ENCODE results near the gene UPK3A. TPM values are rescaled to one million over a fixed set of nuclear protein-coding genes. Genes with fewer than 3 reads are reported as not detected.

The UPK3A gene
- total RNA-seq, 2 donors from 2014 or later = not detected

- TF ChIP-seq CTCF (conservative IDR thresholded peaks at IDR 0.05) = peak; percentile 68
- no peaks in the 10 kb centered on the region for H3K27me3 Mint-ChIP-seq (ENCODE audit: insufficient read depth)
- H3K27me3 ChIP-seq (ENCODE audit: control insufficient read depth, insufficient read depth, low read length, poor library complexity, severe bottlenecking) = no peaks in the 10 kb centered on the region
- peaks cover 80% of the 10 kb centered on the region for H3K36me3 ChIP-seq (ENCODE audit: control insufficient read depth, insufficient read depth, low read length)
- H3K27ac Mint-ChIP-seq = peak overlapping the region; percentile 40
- no peaks in the 10 kb centered on the region for H3K4me1 ChIP-seq (ENCODE audit: control insufficient read depth, insufficient read depth, low read length)
- H3K27ac ChIP-seq (ENCODE audit: low read depth, low read length) = no peak overlapping the region
- H3K4me3 Mint-ChIP-seq = no peak overlapping the region
- no peaks in the 10 kb centered on the region for H3K9me3 ChIP-seq (ENCODE audit: control insufficient read depth, low read length)
- H3K36me3 Mint-ChIP-seq (ENCODE audit: low read depth) = peaks cover 81% of the 10 kb centered on the region
- peak; percentile 87 for DNase-seq
- 71 to 76% methylated on average over 26 of the region's 26 CpGs for WGBS, 2 experiments (ENCODE audit: insufficient coverage in 1 of 2, insufficient read length in 1 of 2)
- H3K4me3 ChIP-seq (ENCODE audit: low read length) = no peak overlapping the region
- no peak overlapping the region for H3K9ac ChIP-seq (ENCODE audit: extremely low read depth, low read length, poor library complexity, severe bottlenecking)
- peaks cover 2% of the 10 kb centered on the region for H3K4me1 Mint-ChIP-seq
- no peaks in the 10 kb centered on the region for H3K9me3 Mint-ChIP-seq
These were observed 50.5 kb downstream of the UPK3A start for GRCh38 chr22:45335021-45335818.

- Histone ChIP-seq H3K4me1 (ENCODE audit: control insufficient read depth, insufficient read depth, low read length) (no peaks in the 10 kb centered on the region), H3K9me3 (ENCODE audit: control insufficient read depth, low read length) (no peaks in the 10 kb centered on the region), H3K4me3 (ENCODE audit: low read length) (no peak overlapping the region), H3K27ac (ENCODE audit: low read depth, low read length) (no peak overlapping the region), H3K36me3 (ENCODE audit: control insufficient read depth, insufficient read depth, low read length) (peaks cover 80% of the 10 kb centered on the region), H3K27me3 (ENCODE audit: control insufficient read depth, insufficient read depth, low read length, poor library complexity, severe bottlenecking) (no peaks in the 10 kb centered on the region), H3K9ac (ENCODE audit: extremely low read depth, low read length, poor library complexity, severe bottlenecking) (no peak overlapping the region)
- no peaks in the 10 kb centered on the region for H3K27me3 Mint-ChIP-seq (ENCODE audit: insufficient read depth)
- H3K36me3 Mint-ChIP-seq (ENCODE audit: low read depth) = peaks cover 78% of the 10 kb centered on the region
- no peak overlapping the region for H3K27ac Mint-ChIP-seq
- TF ChIP-seq CTCF (conservative IDR thresholded peaks at IDR 0.05) = no peak
- H3K9me3 Mint-ChIP-seq = no peaks in the 10 kb centered on the region
- 92 to 93% methylated on average over 23 to 29 of the region's 29 CpGs for WGBS, 2 experiments (ENCODE audit: insufficient coverage in 1 of 2, insufficient read length in 1 of 2)
- H3K4me3 Mint-ChIP-seq = no peak overlapping the region
- no peak for DNase-seq
- H3K4me1 Mint-ChIP-seq = peaks cover 2% of the 10 kb centered on the region
These were observed 51.2 kb downstream of the UPK3A start for GRCh38 chr22:45335854-45336522.

GRCh38 chr22:45336971-45337431 lies 52.3 kb downstream of the UPK3A start:
- Mint-ChIP-seq H3K27ac (no peak overlapping the region), H3K4me1 (peaks cover 2% of the 10 kb centered on the region), H3K9me3 (no peaks in the 10 kb centered on the region), H3K27me3 (ENCODE audit: insufficient read depth) (no peaks in the 10 kb centered on the region), H3K36me3 (ENCODE audit: low read depth) (peaks cover 75% of the 10 kb centered on the region), H3K4me3 (no peak overlapping the region)
- Histone ChIP-seq H3K4me3 (ENCODE audit: low read length) (no peak overlapping the region), H3K27me3 (ENCODE audit: control insufficient read depth, insufficient read depth, low read length, poor library complexity, severe bottlenecking) (no peaks in the 10 kb centered on the region), H3K9me3 (ENCODE audit: control insufficient read depth, low read length) (no peaks in the 10 kb centered on the region), H3K9ac (ENCODE audit: extremely low read depth, low read length, poor library complexity, severe bottlenecking) (no peak overlapping the region), H3K27ac (ENCODE audit: low read depth, low read length) (peak overlapping the region; percentile 64), H3K4me1 (ENCODE audit: control insufficient read depth, insufficient read depth, low read length) (no peaks in the 10 kb centered on the region), H3K36me3 (ENCODE audit: control insufficient read depth, insufficient read depth, low read length) (peaks cover 85% of the 10 kb centered on the region)
- no peak for DNase-seq
- WGBS, 2 experiments (ENCODE audit: insufficient coverage in 1 of 2, insufficient read length in 1 of 2) = 94 to 100% methylated on average over 4 to 18 of the region's 18 CpGs
- TF ChIP-seq CTCF (conservative IDR thresholded peaks at IDR 0.05) = no peak

All from endodermal cell (in vitro differentiated cells).